ENCODE data around the gene FOXS1. TPM values are rescaled to one million over a fixed set of nuclear protein-coding genes. Genes with fewer than 3 reads are reported as not detected.

The FOXS1 gene
- total and polyA plus RNA-seq, 8 donors, result 2.5 to 8.2 (median 5.5) TPM

DNA sequence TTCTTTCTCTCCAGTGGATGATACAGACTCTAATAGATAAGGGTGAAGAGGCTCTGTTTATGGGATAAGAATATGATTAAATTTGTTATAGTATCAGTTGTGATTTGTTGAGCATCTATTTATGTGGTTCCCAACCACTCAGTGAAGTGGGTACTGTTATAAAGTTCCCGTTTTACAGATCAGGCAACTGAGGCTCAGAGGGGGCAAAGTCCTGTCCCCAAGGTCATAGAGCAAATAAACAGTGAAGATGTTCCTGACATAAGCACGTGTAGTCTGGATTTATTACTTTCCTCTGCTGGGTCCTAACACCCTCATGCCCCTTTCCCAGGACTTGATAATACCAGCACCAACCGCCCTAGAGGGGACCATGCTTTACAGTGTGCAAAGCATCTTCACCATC, 20.8 kb upstream of the FOXS1 start:
- DNase-seq, result no peak
- H3K27me3 ChIP-seq, result peaks cover 11 to 38% of the 10 kb centered on the region in 2 donors
- no peak overlapping the region for H3K27ac ChIP-seq
- intact Hi-C loops (cut with DNase I), result no loop called here
- TF ChIP-seq, protein P1, sequence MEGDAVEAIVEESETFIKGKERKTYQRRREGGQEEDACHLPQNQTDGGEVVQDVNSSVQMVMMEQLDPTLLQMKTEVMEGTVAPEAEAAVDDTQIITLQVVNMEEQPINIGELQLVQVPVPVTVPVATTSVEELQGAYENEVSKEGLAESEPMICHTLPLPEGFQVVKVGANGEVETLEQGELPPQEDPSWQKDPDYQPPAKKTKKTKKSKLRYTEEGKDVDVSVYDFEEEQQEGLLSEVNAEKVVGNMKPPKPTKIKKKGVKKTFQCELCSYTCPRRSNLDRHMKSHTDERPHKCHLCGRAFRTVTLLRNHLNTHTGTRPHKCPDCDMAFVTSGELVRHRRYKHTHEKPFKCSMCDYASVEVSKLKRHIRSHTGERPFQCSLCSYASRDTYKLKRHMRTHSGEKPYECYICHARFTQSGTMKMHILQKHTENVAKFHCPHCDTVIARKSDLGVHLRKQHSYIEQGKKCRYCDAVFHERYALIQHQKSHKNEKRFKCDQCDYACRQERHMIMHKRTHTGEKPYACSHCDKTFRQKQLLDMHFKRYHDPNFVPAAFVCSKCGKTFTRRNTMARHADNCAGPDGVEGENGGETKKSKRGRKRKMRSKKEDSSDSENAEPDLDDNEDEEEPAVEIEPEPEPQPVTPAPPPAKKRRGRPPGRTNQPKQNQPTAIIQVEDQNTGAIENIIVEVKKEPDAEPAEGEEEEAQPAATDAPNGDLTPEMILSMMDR (IDR thresholded peaks at IDR 0.05), result no peak
- H3K4me1 ChIP-seq, result peaks cover 1 to 21% of the 10 kb centered on the region in 2 donors
- H3K36me3 ChIP-seq, result no peaks in the 10 kb centered on the region
- no peak for ATAC-seq
- H3K9me3 ChIP-seq, result no peaks in the 10 kb centered on the region
- no peak overlapping the region for H3K4me3 ChIP-seq

- DNase-seq, result no peak
- TF ChIP-seq, protein P1 (IDR thresholded peaks at IDR 0.05), result no peak
- no peak overlapping the region for H3K27ac ChIP-seq
- H3K4me1 ChIP-seq, result peaks cover 9 to 27% of the 10 kb centered on the region in 2 donors
- no peak overlapping the region for H3K4me3 ChIP-seq
- no peak for ATAC-seq
- H3K9me3 ChIP-seq, result no peaks in the 10 kb centered on the region
- intact Hi-C loops (cut with DNase I), result no loop called here
- peaks cover 15 to 38% of the 10 kb centered on the region in 2 donors for H3K27me3 ChIP-seq
- H3K36me3 ChIP-seq, result no peaks in the 10 kb centered on the region
Observed at GRCh38 chr20:31864521-31865400, 19.4 kb upstream of the FOXS1 start.

DNA sequence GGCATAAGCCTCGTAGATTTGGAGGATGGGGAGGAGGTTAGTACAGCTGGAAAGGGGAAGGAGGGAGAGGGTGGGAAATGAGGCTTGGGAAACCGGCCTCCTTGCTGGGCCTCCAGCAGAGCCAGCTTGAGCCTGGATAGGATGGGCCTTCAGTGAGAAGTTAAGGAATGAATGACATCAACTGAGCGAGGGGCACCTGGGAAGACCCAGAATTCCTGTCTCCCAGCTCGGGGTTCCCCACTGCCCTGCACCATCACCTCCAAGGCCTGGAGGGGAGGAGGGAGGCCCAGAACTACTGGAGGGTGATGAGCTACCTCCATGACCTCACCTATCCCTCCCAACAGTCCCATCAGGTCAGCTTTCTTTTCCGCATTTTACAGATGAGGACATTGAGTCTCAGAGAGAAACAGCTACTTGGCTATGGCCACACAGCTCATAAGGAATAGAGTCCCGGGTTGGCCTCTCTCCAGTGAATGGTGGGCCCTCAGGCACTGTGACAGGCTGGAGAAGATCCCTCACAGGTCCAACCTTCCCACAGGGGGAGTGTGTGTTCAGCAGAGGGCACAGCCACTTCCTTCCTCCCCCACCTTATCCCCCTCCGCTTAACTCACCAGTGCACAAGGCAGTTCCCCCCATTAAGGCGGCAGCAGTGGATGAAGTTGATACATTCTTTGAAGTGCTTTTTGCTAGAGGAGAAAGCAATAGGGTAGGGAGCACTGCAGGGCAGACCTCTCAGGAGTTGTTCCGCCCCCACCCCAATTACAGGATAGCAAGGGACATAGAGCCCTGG, 18.1 kb upstream of the FOXS1 start:
- peaks cover 9 to 22% of the 10 kb centered on the region in 2 donors for H3K4me1 ChIP-seq
- no peak overlapping the region for H3K4me3 ChIP-seq
- intact Hi-C loops (cut with DNase I), result no loop called here
- peaks cover 13 to 38% of the 10 kb centered on the region in 2 donors for H3K27me3 ChIP-seq
- TF ChIP-seq, protein P1 (IDR thresholded peaks at IDR 0.05), result no peak
- no peak for ATAC-seq
- H3K9me3 ChIP-seq, result no peaks in the 10 kb centered on the region
- no peaks in the 10 kb centered on the region for H3K36me3 ChIP-seq
- H3K27ac ChIP-seq, result no peak overlapping the region
- DNase-seq, result no peak

DNA sequence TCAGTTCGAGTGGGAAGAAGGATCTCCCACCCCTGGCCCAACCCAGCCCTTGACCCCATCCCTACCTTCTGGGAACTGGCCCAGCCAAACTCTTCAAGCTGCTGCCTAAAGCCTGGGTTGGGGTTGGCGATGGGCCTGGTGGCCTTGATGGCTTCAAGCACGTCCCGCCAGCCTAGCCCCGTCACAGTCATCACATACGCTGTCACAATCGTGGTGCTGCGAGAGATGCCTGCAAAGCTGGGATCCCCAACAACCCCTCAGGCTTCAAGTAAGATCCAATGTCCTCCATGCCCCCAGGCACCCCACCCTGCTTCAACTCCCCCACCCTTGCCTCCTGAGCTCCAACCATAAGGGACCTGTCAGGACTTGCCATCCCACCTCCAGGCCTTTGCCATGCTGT, 17.1 kb upstream of the FOXS1 start:
- no peak for ATAC-seq

More for the DNA sequence above, 17.1 kb upstream of the FOXS1 start:
- peaks cover 13 to 42% of the 10 kb centered on the region in 2 donors for H3K27me3 ChIP-seq
- no peaks in the 10 kb centered on the region for H3K9me3 ChIP-seq
- peaks cover 9 to 22% of the 10 kb centered on the region in 2 donors for H3K4me1 ChIP-seq
- TF ChIP-seq, protein P1 (IDR thresholded peaks at IDR 0.05), result no peak
- no peak overlapping the region for H3K4me3 ChIP-seq
- no peak for DNase-seq
- H3K27ac ChIP-seq, result no peak overlapping the region
- intact Hi-C loops (cut with DNase I), result no loop called here
- H3K36me3 ChIP-seq, result no peaks in the 10 kb centered on the region

Measured in left lung (tissue), 10 donors.